ENCODE data around the gene ANP32B.

GRCh38 chr9:98018347-98018746 is 35.2 kb downstream of the ANP32B start:
- TF ChIP-seq, protein P1, sequence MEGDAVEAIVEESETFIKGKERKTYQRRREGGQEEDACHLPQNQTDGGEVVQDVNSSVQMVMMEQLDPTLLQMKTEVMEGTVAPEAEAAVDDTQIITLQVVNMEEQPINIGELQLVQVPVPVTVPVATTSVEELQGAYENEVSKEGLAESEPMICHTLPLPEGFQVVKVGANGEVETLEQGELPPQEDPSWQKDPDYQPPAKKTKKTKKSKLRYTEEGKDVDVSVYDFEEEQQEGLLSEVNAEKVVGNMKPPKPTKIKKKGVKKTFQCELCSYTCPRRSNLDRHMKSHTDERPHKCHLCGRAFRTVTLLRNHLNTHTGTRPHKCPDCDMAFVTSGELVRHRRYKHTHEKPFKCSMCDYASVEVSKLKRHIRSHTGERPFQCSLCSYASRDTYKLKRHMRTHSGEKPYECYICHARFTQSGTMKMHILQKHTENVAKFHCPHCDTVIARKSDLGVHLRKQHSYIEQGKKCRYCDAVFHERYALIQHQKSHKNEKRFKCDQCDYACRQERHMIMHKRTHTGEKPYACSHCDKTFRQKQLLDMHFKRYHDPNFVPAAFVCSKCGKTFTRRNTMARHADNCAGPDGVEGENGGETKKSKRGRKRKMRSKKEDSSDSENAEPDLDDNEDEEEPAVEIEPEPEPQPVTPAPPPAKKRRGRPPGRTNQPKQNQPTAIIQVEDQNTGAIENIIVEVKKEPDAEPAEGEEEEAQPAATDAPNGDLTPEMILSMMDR (IDR thresholded peaks at IDR 0.05) = no peak
- TF ChIP-seq MEF2A (IDR thresholded peaks at IDR 0.05; ENCODE audit: borderline replicate concordance, low read depth) (no peak), FOXJ3 (CRISPR knock-in tag; IDR thresholded peaks at IDR 0.05) (no peak), TAF1 (IDR thresholded peaks at IDR 0.05; ENCODE audit: borderline replicate concordance, low read depth, low read length) (no peak), ZBTB33 (IDR thresholded peaks at IDR 0.05; ENCODE audit: borderline replicate concordance, low read depth) (no peak), RAD21 (IDR thresholded peaks at IDR 0.05; ENCODE audit: low read length) (no peak), USF2 (IDR thresholded peaks at IDR 0.05; ENCODE audit: borderline replicate concordance, low read depth, low read length) (no peak), RFX5 (IDR thresholded peaks at IDR 0.05; ENCODE audit: low read length) (no peak)
- TF ChIP-seq, protein P2, sequence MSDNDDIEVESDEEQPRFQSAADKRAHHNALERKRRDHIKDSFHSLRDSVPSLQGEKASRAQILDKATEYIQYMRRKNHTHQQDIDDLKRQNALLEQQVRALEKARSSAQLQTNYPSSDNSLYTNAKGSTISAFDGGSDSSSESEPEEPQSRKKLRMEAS (IDR thresholded peaks at IDR 0.05; ENCODE audit: low read depth) = no peak
- TF ChIP-seq, protein P3, sequence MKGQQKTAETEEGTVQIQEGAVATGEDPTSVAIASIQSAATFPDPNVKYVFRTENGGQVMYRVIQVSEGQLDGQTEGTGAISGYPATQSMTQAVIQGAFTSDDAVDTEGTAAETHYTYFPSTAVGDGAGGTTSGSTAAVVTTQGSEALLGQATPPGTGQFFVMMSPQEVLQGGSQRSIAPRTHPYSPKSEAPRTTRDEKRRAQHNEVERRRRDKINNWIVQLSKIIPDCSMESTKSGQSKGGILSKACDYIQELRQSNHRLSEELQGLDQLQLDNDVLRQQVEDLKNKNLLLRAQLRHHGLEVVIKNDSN (IDR thresholded peaks at IDR 0.05; ENCODE audit: borderline replicate concordance, low read depth) = no peak
- TF ChIP-seq, protein P4, sequence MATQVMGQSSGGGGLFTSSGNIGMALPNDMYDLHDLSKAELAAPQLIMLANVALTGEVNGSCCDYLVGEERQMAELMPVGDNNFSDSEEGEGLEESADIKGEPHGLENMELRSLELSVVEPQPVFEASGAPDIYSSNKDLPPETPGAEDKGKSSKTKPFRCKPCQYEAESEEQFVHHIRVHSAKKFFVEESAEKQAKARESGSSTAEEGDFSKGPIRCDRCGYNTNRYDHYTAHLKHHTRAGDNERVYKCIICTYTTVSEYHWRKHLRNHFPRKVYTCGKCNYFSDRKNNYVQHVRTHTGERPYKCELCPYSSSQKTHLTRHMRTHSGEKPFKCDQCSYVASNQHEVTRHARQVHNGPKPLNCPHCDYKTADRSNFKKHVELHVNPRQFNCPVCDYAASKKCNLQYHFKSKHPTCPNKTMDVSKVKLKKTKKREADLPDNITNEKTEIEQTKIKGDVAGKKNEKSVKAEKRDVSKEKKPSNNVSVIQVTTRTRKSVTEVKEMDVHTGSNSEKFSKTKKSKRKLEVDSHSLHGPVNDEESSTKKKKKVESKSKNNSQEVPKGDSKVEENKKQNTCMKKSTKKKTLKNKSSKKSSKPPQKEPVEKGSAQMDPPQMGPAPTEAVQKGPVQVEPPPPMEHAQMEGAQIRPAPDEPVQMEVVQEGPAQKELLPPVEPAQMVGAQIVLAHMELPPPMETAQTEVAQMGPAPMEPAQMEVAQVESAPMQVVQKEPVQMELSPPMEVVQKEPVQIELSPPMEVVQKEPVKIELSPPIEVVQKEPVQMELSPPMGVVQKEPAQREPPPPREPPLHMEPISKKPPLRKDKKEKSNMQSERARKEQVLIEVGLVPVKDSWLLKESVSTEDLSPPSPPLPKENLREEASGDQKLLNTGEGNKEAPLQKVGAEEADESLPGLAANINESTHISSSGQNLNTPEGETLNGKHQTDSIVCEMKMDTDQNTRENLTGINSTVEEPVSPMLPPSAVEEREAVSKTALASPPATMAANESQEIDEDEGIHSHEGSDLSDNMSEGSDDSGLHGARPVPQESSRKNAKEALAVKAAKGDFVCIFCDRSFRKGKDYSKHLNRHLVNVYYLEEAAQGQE (IDR thresholded peaks at IDR 0.05; ENCODE audit: low read depth, low read length) = no peak

Data from SK-N-SH (cell line).